ENCODE measurements around the gene SMIM14. TPM values are rescaled to one million over a fixed set of nuclear protein-coding genes. Genes with fewer than 3 reads are reported as not detected.
A peak's percentile ranks its signal among the peaks of the same experiment; 100 is the strongest.

SMIM14 gene
- total and polyA plus RNA-seq, 7 experiments from 2014 or later = 4.6 to 28.5 (median 13.7) TPM

DNA sequence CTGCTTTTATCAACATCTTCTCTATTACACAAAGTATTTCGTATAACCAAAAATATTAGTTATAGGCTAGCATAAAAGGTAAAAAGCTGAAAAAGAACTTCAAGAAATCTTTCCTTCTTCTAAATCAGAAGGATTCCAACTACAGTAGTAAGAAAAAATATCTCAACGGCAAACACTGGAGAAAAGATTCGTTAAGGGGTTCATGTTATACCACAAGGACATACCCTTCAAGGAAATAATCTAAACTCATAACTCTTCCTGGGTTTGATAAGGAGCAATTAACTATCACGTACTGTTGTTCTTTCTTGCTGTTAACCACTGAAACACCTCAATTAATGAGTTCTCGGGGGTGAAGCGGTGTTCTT lies 1.5 kb downstream of the SMIM14 start:
- H3K9me3 ChIP-seq (ENCODE audit: control insufficient read depth in 2 of 3, low read length in 3 of 3) = no peaks in the 10 kb centered on the region
- H3K36me3 Mint-ChIP-seq = no peaks in the 10 kb centered on the region
- ChIA-PET POLR2A (interaction anchor here (1.5 to 2.3 kb wide), 2 partner anchors 110 to 190 kb away, joined by 4 to 10 read pairs; partner anchors contain the start of gene UGDH), CTCF (interaction anchor here (0.6 kb wide), 1 partner anchor 781 kb away, joined by 3 read pairs; no protein-coding TSS in a partner anchor)
- H3K4me1 ChIP-seq (ENCODE audit: control insufficient read depth in 2 of 2, insufficient read depth in 2 of 2, low read length in 2 of 2) = peaks cover 12 to 13% of the 10 kb centered on the region in 2 donors
- no peak for ATAC-seq
- H3K4me1 Mint-ChIP-seq = peaks cover 22 to 51% (median 44%) of the 10 kb centered on the region in 7 donors
- peak overlapping the region; percentile 77 for H3K4me3 ChIP-seq (ENCODE audit: low read length)
- H3K27me3 ChIP-seq (ENCODE audit: control insufficient read depth in 2 of 2, insufficient read depth in 2 of 2, low read length in 2 of 2) = no peaks in the 10 kb centered on the region
- no peak for DNase-seq
- peak overlapping the region in 8 of 9 donors; percentile 67 to 96 (median 88) for H3K27ac Mint-ChIP-seq
- peaks cover 0 to 8% (median 0%) of the 10 kb centered on the region in 3 experiments for H3K36me3 ChIP-seq (ENCODE audit: control insufficient read depth in 2 of 3, insufficient read depth in 3 of 3, low read length in 3 of 3)
- H3K9me3 Mint-ChIP-seq = no peaks in the 10 kb centered on the region
- peak overlapping the region; percentile 79 for H3K27ac ChIP-seq (ENCODE audit: low read depth, low read length)
- H3K27me3 Mint-ChIP-seq = peaks cover 0 to 27% (median 0%) of the 10 kb centered on the region in 5 donors
- intact Hi-C loops (cut with micrococcal nuclease) = loop anchor here (5.0 to 10.0 kb wide), 4 partner anchors 270 to 605 kb away; partner anchors contain the start of genes RFC1 (in 1 of the 2), TMEM156 (in 1 of the 2) and WDR19 (in 1 of the 2)
- peak overlapping the region; percentile 86 to 97 (median 94) for H3K4me3 Mint-ChIP-seq

DNA sequence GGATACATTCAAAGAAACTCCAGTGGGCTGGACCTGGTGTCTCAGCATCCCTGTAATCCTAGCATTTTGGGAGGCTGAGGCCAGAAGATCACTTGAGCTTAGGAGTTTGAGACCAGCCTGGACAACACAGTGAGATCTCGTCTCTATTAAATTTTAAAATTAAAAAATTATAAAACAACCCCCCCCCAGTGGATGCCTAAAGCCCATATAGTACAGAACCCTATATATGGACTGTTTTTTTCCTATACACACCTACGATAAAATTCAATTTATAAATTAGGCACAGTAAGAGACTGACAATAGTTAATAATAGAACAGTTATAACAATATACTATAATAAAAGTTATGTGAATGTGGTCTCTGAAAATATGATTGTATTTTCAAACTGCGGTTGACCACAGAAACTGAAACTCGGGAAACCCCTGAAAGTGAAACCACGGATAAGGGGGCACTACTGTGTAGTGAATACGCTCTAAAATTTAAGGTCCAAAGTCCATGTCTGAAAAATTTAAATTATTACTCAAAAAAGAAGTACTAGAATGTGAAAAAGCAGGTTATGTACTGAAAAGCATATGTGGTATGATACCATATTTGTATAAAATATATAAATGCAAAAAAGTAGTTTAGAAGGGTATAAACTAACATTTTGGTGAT lies 2.0 kb downstream of the SMIM14 start:
- H3K9me3 ChIP-seq (ENCODE audit: control insufficient read depth in 2 of 3, low read length in 3 of 3) = no peaks in the 10 kb centered on the region
- Mint-ChIP-seq H3K27ac (peak overlapping the region in 8 of 9 donors; percentile 63 to 96 (median 78)), H3K4me3 (peak overlapping the region in 9 of 10 donors; percentile 86 to 97 (median 94)), H3K27me3 (peaks cover 0 to 24% (median 0%) of the 10 kb centered on the region in 5 donors), H3K4me1 (peaks cover 22 to 51% (median 44%) of the 10 kb centered on the region in 7 donors), H3K9me3 (no peaks in the 10 kb centered on the region), H3K36me3 (no peaks in the 10 kb centered on the region)
- DNase-seq = no peak
- intact Hi-C loops (cut with micrococcal nuclease) = loop anchor here (5.0 to 10.0 kb wide), 4 partner anchors 269 to 604 kb away; partner anchors contain the start of genes RFC1 (in 1 of the 2), TMEM156 (in 1 of the 2) and WDR19 (in 1 of the 2)
- H3K27ac ChIP-seq (ENCODE audit: low read depth, low read length) = peak overlapping the region; percentile 79
- no peak for ATAC-seq
- POLR2A ChIA-PET = no interaction called here
- H3K36me3 ChIP-seq (ENCODE audit: control insufficient read depth in 2 of 3, insufficient read depth in 3 of 3, low read length in 3 of 3) = peaks cover 0 to 8% (median 0%) of the 10 kb centered on the region in 3 experiments
- H3K4me3 ChIP-seq (ENCODE audit: low read length) = no peak overlapping the region
- peaks cover 12 to 13% of the 10 kb centered on the region in 2 donors for H3K4me1 ChIP-seq (ENCODE audit: control insufficient read depth in 2 of 2, insufficient read depth in 2 of 2, low read length in 2 of 2)
- CTCF ChIA-PET = interaction anchor here (0.6 kb wide), 1 partner anchor 780 kb away, joined by 3 read pairs; no protein-coding TSS in a partner anchor
- no peaks in the 10 kb centered on the region for H3K27me3 ChIP-seq (ENCODE audit: control insufficient read depth in 2 of 2, insufficient read depth in 2 of 2, low read length in 2 of 2)

DNA sequence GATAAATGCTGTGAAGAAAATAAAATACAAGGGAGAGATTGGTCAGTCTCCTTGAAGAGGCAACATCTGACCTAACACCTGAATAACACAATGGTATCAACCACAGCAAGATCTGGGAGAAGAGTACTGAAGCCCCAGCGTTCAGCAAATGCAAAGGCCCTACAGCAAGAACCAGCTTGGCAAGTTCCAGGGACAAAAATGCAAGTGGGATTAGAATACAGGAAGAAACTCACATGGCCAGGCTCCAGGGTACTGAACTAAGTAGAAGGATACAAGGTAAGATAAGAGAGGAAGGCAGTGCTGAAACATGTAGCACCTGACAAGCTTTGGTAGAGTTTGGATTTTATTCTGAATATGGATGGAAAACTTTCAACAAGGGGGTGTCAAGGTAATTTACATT lies 3.6 kb downstream of the SMIM14 start:
- no peaks in the 10 kb centered on the region for H3K9me3 Mint-ChIP-seq
- peaks cover 24 to 48% (median 43%) of the 10 kb centered on the region in 7 donors for H3K4me1 Mint-ChIP-seq
- no peaks in the 10 kb centered on the region for H3K27me3 ChIP-seq (ENCODE audit: control insufficient read depth in 2 of 2, insufficient read depth in 2 of 2, low read length in 2 of 2)
- H3K9me3 ChIP-seq (ENCODE audit: control insufficient read depth in 2 of 3, low read length in 3 of 3) = no peaks in the 10 kb centered on the region
- ATAC-seq (no peak), DNase-seq (no peak)
- H3K27ac Mint-ChIP-seq = peak overlapping the region in 8 of 9 donors; percentile 12 to 88 (median 82)
- no peak overlapping the region for H3K27ac ChIP-seq (ENCODE audit: low read depth, low read length)
- ChIA-PET CTCF (interaction anchor here (0.6 kb wide), 1 partner anchor 321 kb away, joined by 3 read pairs; no protein-coding TSS in a partner anchor), POLR2A (no interaction called here)
- peak overlapping the region in 1 of 10 donors; percentile 8 for H3K4me3 Mint-ChIP-seq
- peaks cover 0 to 8% (median 0%) of the 10 kb centered on the region in 3 experiments for H3K36me3 ChIP-seq (ENCODE audit: control insufficient read depth in 2 of 3, insufficient read depth in 3 of 3, low read length in 3 of 3)
- no peaks in the 10 kb centered on the region for H3K36me3 Mint-ChIP-seq
- H3K27me3 Mint-ChIP-seq = peaks cover 0 to 21% (median 0%) of the 10 kb centered on the region in 5 donors
- no peak overlapping the region for H3K4me3 ChIP-seq (ENCODE audit: low read length)
- H3K4me1 ChIP-seq (ENCODE audit: control insufficient read depth in 2 of 2, insufficient read depth in 2 of 2, low read length in 2 of 2) = peaks cover 12 to 13% of the 10 kb centered on the region in 2 donors
- intact Hi-C loops (cut with micrococcal nuclease) = loop anchor here (5.0 to 10.0 kb wide), 4 partner anchors 268 to 603 kb away; partner anchors contain the start of genes RFC1 (in 1 of the 2), TMEM156 (in 1 of the 2) and WDR19 (in 1 of the 2)

DNA sequence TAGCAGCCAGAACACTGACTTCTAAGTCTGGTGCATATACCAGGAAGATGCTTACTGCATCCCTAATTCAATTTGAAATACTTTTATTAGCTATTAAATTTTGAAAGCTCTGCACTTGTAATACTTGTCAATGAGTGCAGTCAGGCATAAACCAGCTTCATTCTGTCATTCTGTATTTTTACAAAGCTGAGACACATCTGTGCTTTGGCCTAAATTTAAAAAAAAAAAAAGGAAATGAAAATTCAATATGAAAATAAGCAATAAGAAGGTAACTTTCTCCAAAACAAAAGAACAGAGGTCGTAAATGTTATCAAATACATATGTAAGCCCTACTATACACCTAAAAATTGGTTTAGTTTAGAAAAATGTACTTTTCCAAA lies 7.0 kb downstream of the SMIM14 start:
- Mint-ChIP-seq H3K4me3 (no peak overlapping the region), H3K4me1 (peaks cover 4 to 29% (median 19%) of the 10 kb centered on the region in 7 donors), H3K9me3 (no peaks in the 10 kb centered on the region), H3K27me3 (peaks cover 0 to 14% (median 0%) of the 10 kb centered on the region in 5 donors), H3K27ac (no peak overlapping the region), H3K36me3 (peaks cover 0 to 5% (median 0%) of the 10 kb centered on the region in 5 donors)
- no peaks in the 10 kb centered on the region for H3K27me3 ChIP-seq (ENCODE audit: control insufficient read depth in 2 of 2, insufficient read depth in 2 of 2, low read length in 2 of 2)
- H3K9me3 ChIP-seq (ENCODE audit: control insufficient read depth in 2 of 3, low read length in 3 of 3) = no peaks in the 10 kb centered on the region
- no peaks in the 10 kb centered on the region for H3K36me3 ChIP-seq (ENCODE audit: control insufficient read depth in 2 of 3, insufficient read depth in 3 of 3, low read length in 3 of 3)
- H3K27ac ChIP-seq (ENCODE audit: low read depth, low read length) = no peak overlapping the region
- ATAC-seq = no peak
- intact Hi-C loops (cut with micrococcal nuclease) = loop anchor here in 1 of 2 donors (10.0 kb wide), 1 partner anchor 277 kb away; no protein-coding TSS in a partner anchor
- ChIA-PET POLR2A (no interaction called here), CTCF (no interaction called here)
- H3K4me3 ChIP-seq (ENCODE audit: low read length) = no peak overlapping the region
- DNase-seq = no peak
- H3K4me1 ChIP-seq (ENCODE audit: control insufficient read depth in 2 of 2, insufficient read depth in 2 of 2, low read length in 2 of 2) = peaks cover 0 to 2% of the 10 kb centered on the region in 2 donors

DNA sequence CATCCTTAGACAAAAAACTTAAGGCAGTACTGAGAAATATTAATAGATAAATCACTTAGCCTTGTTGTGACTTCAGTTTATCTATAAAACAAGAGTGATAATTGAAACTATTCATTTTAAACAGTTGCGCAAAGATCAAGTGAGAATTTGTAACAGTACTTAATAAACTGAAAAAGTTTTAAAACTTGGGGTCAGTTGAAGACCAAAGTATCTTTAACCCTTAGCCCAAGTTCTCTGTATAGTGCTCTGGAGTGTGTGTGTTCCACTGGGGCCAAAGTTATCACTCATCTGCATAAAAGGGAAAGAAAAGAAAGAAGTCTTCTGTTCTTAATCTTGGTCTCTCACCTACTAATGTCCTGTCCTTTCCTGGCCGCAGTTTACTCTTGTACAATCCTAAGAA lies 11.3 kb downstream of the SMIM14 start:
- H3K27ac Mint-ChIP-seq = no peak overlapping the region
- Histone ChIP-seq H3K27me3 (ENCODE audit: control insufficient read depth in 2 of 2, insufficient read depth in 2 of 2, low read length in 2 of 2) (no peaks in the 10 kb centered on the region), H3K27ac (ENCODE audit: low read depth, low read length) (no peak overlapping the region), H3K9me3 (ENCODE audit: control insufficient read depth in 2 of 3, low read length in 3 of 3) (no peaks in the 10 kb centered on the region), H3K4me1 (ENCODE audit: control insufficient read depth in 2 of 2, insufficient read depth in 2 of 2, low read length in 2 of 2) (no peaks in the 10 kb centered on the region), H3K4me3 (ENCODE audit: low read length) (no peak overlapping the region), H3K36me3 (ENCODE audit: control insufficient read depth in 2 of 3, insufficient read depth in 3 of 3, low read length in 3 of 3) (no peaks in the 10 kb centered on the region)
- ChIA-PET POLR2A (no interaction called here), CTCF (no interaction called here)
- H3K9me3 Mint-ChIP-seq = no peaks in the 10 kb centered on the region
- H3K27me3 Mint-ChIP-seq = no peaks in the 10 kb centered on the region
- H3K4me1 Mint-ChIP-seq = peaks cover 0 to 5% (median 4%) of the 10 kb centered on the region in 7 donors
- H3K36me3 Mint-ChIP-seq = peaks cover 0 to 14% (median 0%) of the 10 kb centered on the region in 5 donors
- no peak for DNase-seq
- intact Hi-C loops (cut with micrococcal nuclease) = no loop called here
- H3K4me3 Mint-ChIP-seq = no peak overlapping the region
- no peak for ATAC-seq

DNA sequence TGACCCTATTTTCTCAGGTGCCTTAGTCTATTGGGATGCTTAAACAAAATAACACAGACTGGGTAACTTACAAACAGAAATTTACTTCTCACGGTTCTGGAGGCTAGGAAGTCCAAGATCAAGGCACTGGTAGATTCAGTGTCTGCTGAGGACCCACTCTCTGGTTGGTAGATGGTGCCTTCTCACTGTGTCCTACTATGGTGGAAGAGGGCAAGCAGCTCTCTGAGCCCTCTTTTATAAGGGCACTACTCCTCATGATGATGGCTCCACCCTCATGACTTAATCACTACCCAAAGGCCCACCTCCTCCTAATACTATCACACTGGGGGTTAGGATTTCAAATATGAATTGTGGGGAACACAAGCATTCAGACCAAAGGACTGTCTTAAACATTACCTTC lies 11.8 kb downstream of the SMIM14 start:
- H3K9me3 ChIP-seq (ENCODE audit: control insufficient read depth in 2 of 3, low read length in 3 of 3) = no peaks in the 10 kb centered on the region
- no peaks in the 10 kb centered on the region for H3K4me1 ChIP-seq (ENCODE audit: control insufficient read depth in 2 of 2, insufficient read depth in 2 of 2, low read length in 2 of 2)
- no peaks in the 10 kb centered on the region for H3K27me3 ChIP-seq (ENCODE audit: control insufficient read depth in 2 of 2, insufficient read depth in 2 of 2, low read length in 2 of 2)
- ChIA-PET POLR2A (no interaction called here), CTCF (no interaction called here)
- H3K27me3 Mint-ChIP-seq = no peaks in the 10 kb centered on the region
- H3K4me3 Mint-ChIP-seq = no peak overlapping the region
- H3K27ac ChIP-seq (ENCODE audit: low read depth, low read length) = no peak overlapping the region
- H3K36me3 Mint-ChIP-seq = peaks cover 0 to 14% (median 0%) of the 10 kb centered on the region in 5 donors
- no peak for DNase-seq
- H3K36me3 ChIP-seq (ENCODE audit: control insufficient read depth in 2 of 3, insufficient read depth in 3 of 3, low read length in 3 of 3) = no peaks in the 10 kb centered on the region
- H3K27ac Mint-ChIP-seq = no peak overlapping the region
- no peak for ATAC-seq
- intact Hi-C loops (cut with micrococcal nuclease) = no loop called here
- peaks cover 0 to 5% (median 4%) of the 10 kb centered on the region in 7 donors for H3K4me1 Mint-ChIP-seq
- no peaks in the 10 kb centered on the region for H3K9me3 Mint-ChIP-seq
- no peak overlapping the region for H3K4me3 ChIP-seq (ENCODE audit: low read length)

All from naive thymus-derived CD4-positive, alpha-beta T cell (primary cell).